ENCODE data around the gene PKHD1. TPM values are rescaled to one million over a fixed set of nuclear protein-coding genes. Genes with fewer than 3 reads are reported as not detected.

PKHD1 gene
- total RNA-seq, 1 experiment from 2014 or later, result 0.40 TPM

- no peaks in the 10 kb centered on the region for H3K4me1 ChIP-seq (ENCODE audit: insufficient read depth, low read length)
- TF ChIP-seq, protein P1, sequence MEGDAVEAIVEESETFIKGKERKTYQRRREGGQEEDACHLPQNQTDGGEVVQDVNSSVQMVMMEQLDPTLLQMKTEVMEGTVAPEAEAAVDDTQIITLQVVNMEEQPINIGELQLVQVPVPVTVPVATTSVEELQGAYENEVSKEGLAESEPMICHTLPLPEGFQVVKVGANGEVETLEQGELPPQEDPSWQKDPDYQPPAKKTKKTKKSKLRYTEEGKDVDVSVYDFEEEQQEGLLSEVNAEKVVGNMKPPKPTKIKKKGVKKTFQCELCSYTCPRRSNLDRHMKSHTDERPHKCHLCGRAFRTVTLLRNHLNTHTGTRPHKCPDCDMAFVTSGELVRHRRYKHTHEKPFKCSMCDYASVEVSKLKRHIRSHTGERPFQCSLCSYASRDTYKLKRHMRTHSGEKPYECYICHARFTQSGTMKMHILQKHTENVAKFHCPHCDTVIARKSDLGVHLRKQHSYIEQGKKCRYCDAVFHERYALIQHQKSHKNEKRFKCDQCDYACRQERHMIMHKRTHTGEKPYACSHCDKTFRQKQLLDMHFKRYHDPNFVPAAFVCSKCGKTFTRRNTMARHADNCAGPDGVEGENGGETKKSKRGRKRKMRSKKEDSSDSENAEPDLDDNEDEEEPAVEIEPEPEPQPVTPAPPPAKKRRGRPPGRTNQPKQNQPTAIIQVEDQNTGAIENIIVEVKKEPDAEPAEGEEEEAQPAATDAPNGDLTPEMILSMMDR (conservative IDR thresholded peaks at IDR 0.05; ENCODE audit: low read depth, low read length), result no peak
- TF ChIP-seq EZH2 (IDR thresholded peaks at IDR 0.05; ENCODE audit: low read length, unreplicated experiment) (no peak), EZH2phosphoT487 (IDR thresholded peaks at IDR 0.05; ENCODE audit: borderline replicate concordance, low read length) (no peak)
- H3K4me2 ChIP-seq (ENCODE audit: low read length), result no peak overlapping the region
- ATAC-seq (no peak), DNase-seq (no peak)
- H3K9me3 ChIP-seq (ENCODE audit: low read length), result no peaks in the 10 kb centered on the region
- H3K9ac ChIP-seq (ENCODE audit: low read length), result no peak overlapping the region
- H3K36me3 ChIP-seq (ENCODE audit: low read depth, low read length), result no peaks in the 10 kb centered on the region
- no peaks in the 10 kb centered on the region for H3F3A ChIP-seq (ENCODE audit: low read length, unreplicated experiment)
- intact Hi-C loops (cut with micrococcal nuclease), result no loop called here
- POLR2A ChIA-PET (ENCODE audit: unreplicated experiment), result no interaction called here
- no peak overlapping the region for H3K4me3 ChIP-seq (ENCODE audit: low read length)
- no peak overlapping the region for H2AFZ ChIP-seq (ENCODE audit: low read length)
- H4K20me1 ChIP-seq (ENCODE audit: low read length), result no peaks in the 10 kb centered on the region
- no TSS peak for BruUV-seq (replicated peaks)
- H3K9me2 ChIP-seq (replicated peaks; ENCODE audit: low read length), result no peaks in the 10 kb centered on the region
- no peak overlapping the region for H3K27ac ChIP-seq (ENCODE audit: low read length)
- H3K79me2 ChIP-seq (ENCODE audit: low read length), result no peaks in the 10 kb centered on the region
- H3K27me3 ChIP-seq (ENCODE audit: low read length), result no peaks in the 10 kb centered on the region
- CTCF ChIA-PET, result no interaction called here
Observed at GRCh38 chr6:52042141-52042885, 45.1 kb downstream of the PKHD1 start.

- CTCF ChIA-PET, result no interaction called here
- no peaks in the 10 kb centered on the region for H3K27me3 ChIP-seq (ENCODE audit: low read length)
- DNase-seq (no peak), ATAC-seq (no peak)
- no peak overlapping the region for H2AFZ ChIP-seq (ENCODE audit: low read length)
- H3K4me2 ChIP-seq (ENCODE audit: low read length), result no peak overlapping the region
- no peaks in the 10 kb centered on the region for H3K36me3 ChIP-seq (ENCODE audit: low read depth, low read length)
- TF ChIP-seq EZH2 (IDR thresholded peaks at IDR 0.05; ENCODE audit: low read length, unreplicated experiment), result no peak
- TF ChIP-seq EZH2phosphoT487 (IDR thresholded peaks at IDR 0.05; ENCODE audit: borderline replicate concordance, low read length), result no peak
- TF ChIP-seq, protein P1 (conservative IDR thresholded peaks at IDR 0.05; ENCODE audit: low read depth, low read length), result no peak
- H3K9me3 ChIP-seq (ENCODE audit: low read length), result no peaks in the 10 kb centered on the region
- no peak overlapping the region for H3K27ac ChIP-seq (ENCODE audit: low read length)
- no peaks in the 10 kb centered on the region for H4K20me1 ChIP-seq (ENCODE audit: low read length)
- POLR2A ChIA-PET (ENCODE audit: unreplicated experiment), result no interaction called here
- no peaks in the 10 kb centered on the region for H3K4me1 ChIP-seq (ENCODE audit: insufficient read depth, low read length)
- H3K4me3 ChIP-seq (ENCODE audit: low read length), result no peak overlapping the region
- no peaks in the 10 kb centered on the region for H3K9me2 ChIP-seq (replicated peaks; ENCODE audit: low read length)
- no TSS peak for BruUV-seq (replicated peaks)
- H3K9ac ChIP-seq (ENCODE audit: low read length), result no peak overlapping the region
- H3K79me2 ChIP-seq (ENCODE audit: low read length), result no peaks in the 10 kb centered on the region
- H3F3A ChIP-seq (ENCODE audit: low read length, unreplicated experiment), result no peaks in the 10 kb centered on the region
- intact Hi-C loops (cut with micrococcal nuclease), result no loop called here
Observed at GRCh38 chr6:52041134-52041533, 46.3 kb downstream of the PKHD1 start.

- Histone ChIP-seq H3K4me3 (ENCODE audit: low read length) (no peak overlapping the region), H3K4me1 (ENCODE audit: insufficient read depth, low read length) (no peaks in the 10 kb centered on the region), H2AFZ (ENCODE audit: low read length) (no peak overlapping the region), H3K27me3 (ENCODE audit: low read length) (peaks cover 21% of the 10 kb centered on the region), H3K9me3 (ENCODE audit: low read length) (0 out of 2 replicates have a peak, but pooled peaks cover 3% of the 10 kb centered on the region), H3K9me2 (replicated peaks; ENCODE audit: low read length) (no peaks in the 10 kb centered on the region), H3K27ac (ENCODE audit: low read length) (no peak overlapping the region), H3F3A (ENCODE audit: low read length, unreplicated experiment) (no peaks in the 10 kb centered on the region), H3K36me3 (ENCODE audit: low read depth, low read length) (no peaks in the 10 kb centered on the region), H4K20me1 (ENCODE audit: low read length) (no peaks in the 10 kb centered on the region), H3K4me2 (ENCODE audit: low read length) (no peak overlapping the region), H3K9ac (ENCODE audit: low read length) (no peak overlapping the region), H3K79me2 (ENCODE audit: low read length) (no peaks in the 10 kb centered on the region)
- DNase-seq, result no peak
- ChIA-PET POLR2A (ENCODE audit: unreplicated experiment) (no interaction called here), CTCF (no interaction called here)
- intact Hi-C loops (cut with micrococcal nuclease), result loop anchor here (10.0 kb wide), 2 partner anchors 673 to 1373 kb away; no protein-coding TSS in a partner anchor
- ATAC-seq, result no peak
- no TSS peak for BruUV-seq (replicated peaks)
- TF ChIP-seq EZH2phosphoT487 (IDR thresholded peaks at IDR 0.05; ENCODE audit: borderline replicate concordance, low read length) (no peak), EZH2 (IDR thresholded peaks at IDR 0.05; ENCODE audit: low read length, unreplicated experiment) (no peak)
- TF ChIP-seq, protein P1 (conservative IDR thresholded peaks at IDR 0.05; ENCODE audit: low read depth, low read length), result no peak
Observed at GRCh38 chr6:52027699-52028098, 59.7 kb downstream of the PKHD1 start.
